ENCODE measurements around the gene PARP15. TPM values are rescaled to one million over a fixed set of nuclear protein-coding genes. Genes with fewer than 3 reads are reported as not detected.

The PARP15 gene
- total RNA-seq, 1 donor from 2014 or later = 5.9 TPM

GRCh38 chr3:122602011-122602710 lies 24.7 kb downstream of the PARP15 start:
- intact Hi-C loops (cut with DNase I) = no loop called here
- DNase-seq (ENCODE audit: extremely low spot score in 2 of 2) = no peak
- Histone ChIP-seq H3K4me1 (no peaks in the 10 kb centered on the region), H3K4me3 (no peak overlapping the region), H3K9me3 (no peaks in the 10 kb centered on the region), H3K36me3 (no peaks in the 10 kb centered on the region), H3K27ac (no peak overlapping the region), H3K27me3 (no peaks in the 10 kb centered on the region)
- TF ChIP-seq POLR2AphosphoS5 (IDR thresholded peaks at IDR 0.05; ENCODE audit: insufficient read depth in 1 of 2, low read depth in 1 of 2) = no peak
- no peak for TF ChIP-seq CTCF (IDR thresholded peaks at IDR 0.05)
- TF ChIP-seq POLR2A (IDR thresholded peaks at IDR 0.05) = no peak

GRCh38 chr3:122603056-122603455 lies 25.6 kb downstream of the PARP15 start:
- TF ChIP-seq POLR2A (IDR thresholded peaks at IDR 0.05) (no peak), CTCF (IDR thresholded peaks at IDR 0.05) (no peak), POLR2AphosphoS5 (IDR thresholded peaks at IDR 0.05; ENCODE audit: insufficient read depth in 1 of 2, low read depth in 1 of 2) (no peak)
- DNase-seq (ENCODE audit: extremely low spot score in 2 of 2) = no peak
- intact Hi-C loops (cut with DNase I) = no loop called here
- no peaks in the 10 kb centered on the region for H3K9me3 ChIP-seq
- no peak overlapping the region for H3K27ac ChIP-seq
- H3K36me3 ChIP-seq = no peaks in the 10 kb centered on the region
- no peak overlapping the region for H3K4me3 ChIP-seq
- no peaks in the 10 kb centered on the region for H3K27me3 ChIP-seq
- no peaks in the 10 kb centered on the region for H3K4me1 ChIP-seq

- Histone ChIP-seq H3K36me3 (no peaks in the 10 kb centered on the region), H3K4me1 (no peaks in the 10 kb centered on the region), H3K27me3 (no peaks in the 10 kb centered on the region), H3K9me3 (no peaks in the 10 kb centered on the region), H3K4me3 (no peak overlapping the region), H3K27ac (no peak overlapping the region)
- TF ChIP-seq POLR2AphosphoS5 (IDR thresholded peaks at IDR 0.05; ENCODE audit: insufficient read depth in 1 of 2, low read depth in 1 of 2) (no peak), CTCF (IDR thresholded peaks at IDR 0.05) (no peak), POLR2A (IDR thresholded peaks at IDR 0.05) (no peak)
- no peak for DNase-seq (ENCODE audit: extremely low spot score in 2 of 2)
- intact Hi-C loops (cut with DNase I) = no loop called here
These were observed 28.9 kb downstream of the PARP15 start for GRCh38 chr3:122606330-122606729.

GRCh38 chr3:122608916-122609315 lies 31.5 kb downstream of the PARP15 start:
- intact Hi-C loops (cut with DNase I) = no loop called here
- Histone ChIP-seq H3K27ac (no peak overlapping the region), H3K4me3 (no peak overlapping the region), H3K4me1 (no peaks in the 10 kb centered on the region), H3K36me3 (no peaks in the 10 kb centered on the region), H3K27me3 (no peaks in the 10 kb centered on the region), H3K9me3 (no peaks in the 10 kb centered on the region)
- TF ChIP-seq CTCF (IDR thresholded peaks at IDR 0.05) (no peak), POLR2A (IDR thresholded peaks at IDR 0.05) (no peak), POLR2AphosphoS5 (IDR thresholded peaks at IDR 0.05; ENCODE audit: insufficient read depth in 1 of 2, low read depth in 1 of 2) (no peak)
- DNase-seq (ENCODE audit: extremely low spot score in 2 of 2) = no peak

- intact Hi-C loops (cut with DNase I) = no loop called here
- Histone ChIP-seq H3K4me3 (no peak overlapping the region), H3K27ac (no peak overlapping the region), H3K27me3 (no peaks in the 10 kb centered on the region), H3K36me3 (no peaks in the 10 kb centered on the region), H3K9me3 (no peaks in the 10 kb centered on the region), H3K4me1 (no peaks in the 10 kb centered on the region)
- TF ChIP-seq POLR2A (IDR thresholded peaks at IDR 0.05) (no peak), POLR2AphosphoS5 (IDR thresholded peaks at IDR 0.05; ENCODE audit: insufficient read depth in 1 of 2, low read depth in 1 of 2) (no peak), CTCF (IDR thresholded peaks at IDR 0.05) (no peak)
- no peak for DNase-seq (ENCODE audit: extremely low spot score in 2 of 2)
These were observed 32.5 kb downstream of the PARP15 start for GRCh38 chr3:122609798-122610559.

Data from vagina (tissue), 2 donors.